ENCODE measurements around the gene SAPCD1.

DNA sequence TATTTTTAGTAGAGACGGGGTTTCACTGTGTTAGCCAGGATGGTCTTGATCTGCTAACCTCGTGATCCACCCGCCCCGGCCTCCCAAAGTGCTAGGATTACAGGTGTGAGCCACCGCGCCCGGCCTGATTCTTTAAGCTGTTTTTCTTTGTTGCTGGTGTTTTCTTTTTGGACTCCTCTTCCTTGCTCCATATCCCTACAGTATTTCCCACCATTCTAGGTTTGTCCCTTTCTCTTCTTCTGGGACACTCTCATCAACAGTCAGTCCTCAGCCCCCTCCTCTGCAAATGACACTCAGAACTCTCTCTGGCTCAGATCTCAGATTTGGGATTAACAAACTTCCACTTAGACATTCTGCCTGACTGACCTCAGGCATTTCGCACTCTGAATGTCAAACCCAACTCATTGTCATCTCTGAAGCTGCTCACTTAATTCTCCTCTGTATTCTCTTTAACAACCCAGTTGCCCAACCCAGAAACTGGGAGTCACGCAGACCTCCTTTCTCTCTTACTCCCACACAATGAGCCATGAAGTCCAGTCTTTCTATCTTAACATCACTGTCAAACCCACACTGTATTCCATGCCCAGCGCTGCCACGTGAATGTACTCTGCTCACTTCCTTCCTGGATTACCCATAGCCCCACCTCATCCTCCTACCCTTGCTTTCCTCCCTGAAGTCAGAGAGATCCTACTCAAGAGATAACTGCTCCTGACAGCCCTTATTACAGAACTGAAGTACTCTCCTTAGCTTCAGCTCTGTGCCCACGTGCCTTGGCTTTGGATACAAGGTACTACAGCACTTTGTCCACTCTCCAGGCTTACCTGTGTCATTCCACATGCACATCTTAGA, 36.7 kb upstream of the SAPCD1 start:
- TF ChIP-seq, protein P1, sequence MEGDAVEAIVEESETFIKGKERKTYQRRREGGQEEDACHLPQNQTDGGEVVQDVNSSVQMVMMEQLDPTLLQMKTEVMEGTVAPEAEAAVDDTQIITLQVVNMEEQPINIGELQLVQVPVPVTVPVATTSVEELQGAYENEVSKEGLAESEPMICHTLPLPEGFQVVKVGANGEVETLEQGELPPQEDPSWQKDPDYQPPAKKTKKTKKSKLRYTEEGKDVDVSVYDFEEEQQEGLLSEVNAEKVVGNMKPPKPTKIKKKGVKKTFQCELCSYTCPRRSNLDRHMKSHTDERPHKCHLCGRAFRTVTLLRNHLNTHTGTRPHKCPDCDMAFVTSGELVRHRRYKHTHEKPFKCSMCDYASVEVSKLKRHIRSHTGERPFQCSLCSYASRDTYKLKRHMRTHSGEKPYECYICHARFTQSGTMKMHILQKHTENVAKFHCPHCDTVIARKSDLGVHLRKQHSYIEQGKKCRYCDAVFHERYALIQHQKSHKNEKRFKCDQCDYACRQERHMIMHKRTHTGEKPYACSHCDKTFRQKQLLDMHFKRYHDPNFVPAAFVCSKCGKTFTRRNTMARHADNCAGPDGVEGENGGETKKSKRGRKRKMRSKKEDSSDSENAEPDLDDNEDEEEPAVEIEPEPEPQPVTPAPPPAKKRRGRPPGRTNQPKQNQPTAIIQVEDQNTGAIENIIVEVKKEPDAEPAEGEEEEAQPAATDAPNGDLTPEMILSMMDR (IDR thresholded peaks at IDR 0.05; ENCODE audit: low read depth, low read length) = no peak
- TF ChIP-seq POLR2A (IDR thresholded peaks at IDR 0.05; ENCODE audit: extremely low read depth, insufficient read length) = no peak

Measured in NB4 (cell line).